Common myeloid progenitor, CD34-positive (primary cell): ENCODE measurements around the gene SUZ12.
"Not testable (repeated sequence)": the region's sequence is repeated elsewhere in the genome, so short reads cannot be mapped to it uniquely, and the experiment has no call there.

Experiments
- CTCF ChIA-PET: fragments of 350-600 bp; sonication (Branson Sonifier 250); formaldehyde crosslinking; loops from one replicate; lab custom pipeline; 2021; ENCODE audit warnings: antibody characterized with exemption; lab: Charles Lee
- POLR2A ChIA-PET: fragments of 350-600 bp; sonication (Branson Sonifier 250); formaldehyde crosslinking; loops from one replicate; lab custom pipeline; 2021; ENCODE audit warnings: antibody characterized with exemption; lab: Charles Lee
- DNase-seq, 3 donors: peaks; one replicate each; pipeline versions ENCODE4 v3.0.0 to v3.0.0-alpha.2; 2013
- H3K27ac ChIP-seq, 2 experiments: 1 replicate in 1 of 2; 2 replicates in 1 of 2; pipeline ENCODE4 v1.7.0; 2013; ENCODE audit warnings: inconsistent platforms in 2 of 2, low read length in 2 of 2, mild to moderate bottlenecking in 2 of 2, low read depth in 1 of 2, moderate library complexity in 1 of 2; ENCODE audit not compliant: severe bottlenecking in 2 of 2, insufficient read depth in 1 of 2, poor library complexity in 1 of 2
- H3K27me3 ChIP-seq, 5 experiments: replicated peaks in 2 of 5; 1 replicate in 3 of 5; 2 replicates in 2 of 5; pipeline versions ENCODE4 v1.6.1 to v1.7.0; 2013; ENCODE audit warnings: low read length in 4 of 5, mild to moderate bottlenecking in 2 of 5, moderate library complexity in 2 of 5, inconsistent platforms in 1 of 5; ENCODE audit not compliant: insufficient read depth in 5 of 5, control insufficient read depth in 4 of 5
- H3K36me3 ChIP-seq, 4 experiments: 1 replicate in 2 of 4; 2 replicates in 2 of 4; pipeline versions ENCODE4 v1.6.1 to v1.7.0; 2013; ENCODE audit warnings: low read length in 3 of 4, control low read depth in 1 of 4, mild to moderate bottlenecking in 1 of 4; ENCODE audit not compliant: control insufficient read depth in 4 of 4, insufficient read depth in 4 of 4
- H3K4me1 ChIP-seq, 4 experiments: 1 replicate in 3 of 4; 2 replicates in 1 of 4; pipeline versions ENCODE4 v1.6.1 to v1.7.1; 2013; ENCODE audit warnings: low read length in 3 of 4, mild to moderate bottlenecking in 3 of 4, control low read depth in 1 of 4, inconsistent platforms in 1 of 4, moderate library complexity in 1 of 4; ENCODE audit not compliant: control insufficient read depth in 4 of 4, insufficient read depth in 4 of 4; ENCODE audit errors: control extremely low read depth in 1 of 4
- H3K4me3 ChIP-seq, 7 experiments: 1 replicate in 4 of 7; 2 replicates in 3 of 7; pipeline versions ENCODE4 v1.5.1 to v1.7.0; 2013; ENCODE audit warnings: mild to moderate bottlenecking in 7 of 7, low read length in 6 of 7, moderate library complexity in 6 of 7, inconsistent platforms in 2 of 7, low read depth in 2 of 7, control low read depth in 1 of 7; ENCODE audit not compliant: insufficient read depth in 4 of 7, control insufficient read depth in 1 of 7; ENCODE audit errors: extremely low read depth in 1 of 7
- H3K9me3 ChIP-seq, 5 experiments: 1 replicate in 4 of 5; 2 replicates in 1 of 5; pipeline versions ENCODE4 v1.6.1 to v1.7.1; 2013; ENCODE audit warnings: low read length in 4 of 5, mild to moderate bottlenecking in 2 of 5, inconsistent platforms in 1 of 5, low read depth in 1 of 5, moderate library complexity in 1 of 5; ENCODE audit not compliant: control insufficient read depth in 4 of 5, insufficient read depth in 2 of 5; ENCODE audit errors: control extremely low read depth in 1 of 5
- WGBS: methylation state at CpG from one replicate; pipeline ENCODE4 v1.1.5; 2013; ENCODE audit not compliant: insufficient coverage; 5-methylcytosine and 5-hydroxymethylcytosine counted together

SUZ12 gene

DNA sequence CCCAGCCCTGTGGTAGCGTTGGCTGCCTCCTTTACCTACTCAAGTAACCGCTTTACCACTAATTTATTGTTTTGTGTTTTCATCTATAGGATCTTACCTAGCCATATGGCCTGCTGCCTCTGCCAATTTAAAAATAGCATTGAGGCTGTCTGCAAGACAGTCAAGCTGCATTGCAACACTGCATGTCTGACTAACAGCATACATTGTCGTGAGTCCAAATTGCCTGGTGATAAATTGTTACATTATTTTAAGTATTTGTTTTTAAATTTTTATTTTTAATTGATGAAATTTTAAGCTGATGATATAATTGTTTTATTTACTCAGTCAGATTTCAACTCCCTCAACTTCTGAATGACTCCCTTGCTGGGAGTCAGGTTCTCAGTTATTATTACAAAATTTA lies 108.8 kb downstream of the SUZ12 start:
- DNase-seq, CTCF ChIA-PET, H3K9me3 ChIP-seq, H3K27me3 ChIP-seq, POLR2A ChIA-PET, H3K4me1 ChIP-seq, H3K4me3 ChIP-seq, H3K27ac ChIP-seq: not testable (repeated sequence)
- peaks cover 0 to 23% (median 2%) of the 10 kb centered on the region in 4 experiments for H3K36me3 ChIP-seq
- WGBS, result no CpG with 5 or more reads among the region's 3 CpGs

- 100% methylated on average over 5 of the region's 6 CpGs for WGBS
- CTCF ChIA-PET, H3K27me3 ChIP-seq, H3K4me3 ChIP-seq, H3K9me3 ChIP-seq, DNase-seq, H3K27ac ChIP-seq, H3K4me1 ChIP-seq: not testable (repeated sequence)
- peaks cover 0 to 13% (median 0%) of the 10 kb centered on the region in 4 experiments for H3K36me3 ChIP-seq
- POLR2A ChIA-PET, result interaction anchor here (0.7 kb wide), 1 partner anchor 13 kb away, joined by 3 read pairs; no protein-coding TSS in a partner anchor
These were observed 110.9 kb downstream of the SUZ12 start for GRCh38 chr17:32047663-32048062.
